Left lung (tissue), 10 donors: Measurements from ENCODE around the gene CACNA2D3. TPM values are rescaled to one million over a fixed set of nuclear protein-coding genes. Genes with fewer than 3 reads are reported as not detected.

ENCODE experiments used
- ATAC-seq: fragments of 200-7000 bp; cut with Tn5 transposase; one replicate; pipeline ENCODE4 v1.9.1; 2020; ENCODE audit warnings: moderate library complexity
- DNase-seq, 4 donors: peaks; one replicate each; pipeline ENCODE4 v3.0.0-alpha.2; 2013 to 2020
- H3K27ac ChIP-seq, 2 donors: fragments of 200-600 bp; sonication (generic) in 1 of 2; one replicate each; pipeline versions ENCODE4 v1.5.0 to v1.8.0; 2020 to 2021
- H3K27me3 ChIP-seq, 2 donors: fragments of 200-600 bp; sonication (generic) in 1 of 2; one replicate each; pipeline versions ENCODE4 v1.5.0 to v1.8.0; 2020 to 2021
- H3K36me3 ChIP-seq, 2 donors: fragments of 200-600 bp; sonication (generic) in 1 of 2; one replicate each; pipeline versions ENCODE4 v1.5.0 to v1.8.0; 2020 to 2021
- H3K4me1 ChIP-seq, 2 donors: fragments of 200-600 bp; one replicate each; pipeline ENCODE4 v1.8.0; 2021
- H3K4me3 ChIP-seq, 2 donors: fragments of 200-600 bp; sonication (generic) in 1 of 2; one replicate each; pipeline versions ENCODE4 v1.5.0 to v1.8.0; 2020 to 2021; ENCODE audit warnings: mild to moderate bottlenecking in 1 of 2
- H3K9me3 ChIP-seq, 2 donors: fragments of 200-600 bp; sonication (generic) in 1 of 2; one replicate each; pipeline versions ENCODE4 v1.5.0 to v1.8.0; 2020 to 2021
- CTCF ChIP-seq, 2 donors: fragments of 200-600 bp; sonication (generic) in 1 of 2; IDR thresholded peaks; one replicate each; pipeline versions ENCODE4 v1.5.0 to v1.8.0; 2021; ENCODE audit warnings: antibody characterized with exemption in 2 of 2
- intact Hi-C, 2 donors: fragments of 100-400 bp; cut with DNase I; formaldehyde crosslinking; loops; one replicate each; pipeline versions ENCODE4 v1.11.2 to v1.14.2; 2022
- polyA plus RNA-seq, 6 donors: library from polyadenylated mRNA; unstranded; fragments of 120-200 nt; gene quantifications; one replicate each; pipeline ENCODE4 v1.2.1, GENCODE V29; 2013; ENCODE audit not compliant: insufficient read length in 6 of 6
- total RNA-seq, 2 donors: library from RNA; stranded (reverse); fragmentation: NEBNext Ultra II Directional; extraction: Animal tissue kit (Norgen Biotek cat#: 25700); gene quantifications; one replicate each; pipeline ENCODE4 v1.2.1, GENCODE V29; 2021
- donor health status: DM: no; HTN: yes; CAD: no.
- donor health status: DM: no; HTN: no; CAD: no.

The CACNA2D3 gene
- total and polyA plus RNA-seq, 8 donors, result 1.1 to 2.7 (median 1.5) TPM

GRCh38 chr3:55119268-55119667 is 996.9 kb downstream of the CACNA2D3 start:
- Histone ChIP-seq H3K36me3 (no peaks in the 10 kb centered on the region), H3K4me3 (no peak overlapping the region), H3K9me3 (no peaks in the 10 kb centered on the region), H3K27ac (no peak overlapping the region), H3K27me3 (no peaks in the 10 kb centered on the region), H3K4me1 (no peaks in the 10 kb centered on the region)
- no peak for ATAC-seq
- intact Hi-C loops, result no loop called here
- DNase-seq, result no peak
- TF ChIP-seq CTCF (IDR thresholded peaks at IDR 0.05), result no peak

- H3K27ac ChIP-seq, result no peak overlapping the region
- intact Hi-C loops, result no loop called here
- ATAC-seq, result no peak
- no peaks in the 10 kb centered on the region for H3K4me1 ChIP-seq
- no peaks in the 10 kb centered on the region for H3K9me3 ChIP-seq
- no peak overlapping the region for H3K4me3 ChIP-seq
- no peaks in the 10 kb centered on the region for H3K27me3 ChIP-seq
- TF ChIP-seq CTCF (IDR thresholded peaks at IDR 0.05), result no peak
- H3K36me3 ChIP-seq, result no peaks in the 10 kb centered on the region
- DNase-seq, result no peak
Observed at GRCh38 chr3:55122312-55122711, 1000.0 kb downstream of the CACNA2D3 start.

Other genes with a start within 250 kb of the CACNA2D3 start
- 10 to 100 TPM; 26.1 to 31.7 TPM for gene ACTR8, start 240.4 kb upstream of the CACNA2D3 start, total RNA-seq
- gene ACTR8, start 240.4 kb upstream of the CACNA2D3 start, polyA plus RNA-seq, result 10 to 100 TPM; 43.4 to 48.4 (median 44.2) TPM
- gene SELENOK, start 230.7 kb upstream of the CACNA2D3 start, total RNA-seq, result 10 to 100 TPM; 34.7 to 45.8 TPM
- 10 to 100 TPM; 52.2 to 59.7 (median 58.9) TPM for gene SELENOK, start 230.7 kb upstream of the CACNA2D3 start, polyA plus RNA-seq